ENCODE data around the gene ZC3HAV1. TPM values are rescaled to one million over a fixed set of nuclear protein-coding genes. Genes with fewer than 3 reads are reported as not detected.

ZC3HAV1 gene
- total and polyA plus RNA-seq, 2 of the 13 experiments (the other 11 are each of a cell fraction or from before 2014, with no cell fraction given): 12.7 to 23.7 TPM

GRCh38 chr7:139114585-139114984, 5.1 kb upstream of the ZC3HAV1 start (continued):
- TF ChIP-seq SRSF1 (optimal IDR thresholded peaks at IDR 0.05; ENCODE audit: low read depth, low read length) (no peak), SAFB2 (CRISPR knock-in tag; IDR thresholded peaks at IDR 0.05; ENCODE audit: borderline replicate concordance, low read depth) (no peak), NCOA2 (CRISPR knock-in tag; IDR thresholded peaks at IDR 0.05) (no peak), ZBTB2 (CRISPR knock-in tag; IDR thresholded peaks at IDR 0.05; ENCODE audit: low read depth) (no peak), ZNF891 (CRISPR knock-in tag; IDR thresholded peaks at IDR 0.05) (no peak), ZBTB39 (CRISPR knock-in tag; IDR thresholded peaks at IDR 0.05) (no peak), TAF15 (IDR thresholded peaks at IDR 0.05; ENCODE audit: low read depth, low read length, poor library complexity, severe bottlenecking) (no peak), NFE2L1 (CRISPR knock-in tag; IDR thresholded peaks at IDR 0.05; ENCODE audit: borderline replicate concordance) (no peak)

- TF ChIP-seq E2F1 (CRISPR knock-in tag; IDR thresholded peaks at IDR 0.05): no peak
These were observed 4.5 kb upstream of the ZC3HAV1 start for GRCh38 chr7:139114018-139114417.

More at GRCh38 chr7:139114018-139114417, 4.5 kb upstream of the ZC3HAV1 start:
- FAIRE-seq (no peak), DNase-seq (ENCODE audit: low spot score) (no peak), ATAC-seq (no peak)
- Histone ChIP-seq H3K36me3 (replicated peaks in 1 of 2; ENCODE audit: control insufficient read depth in 1 of 2, insufficient read depth in 2 of 2, low read length in 2 of 2) (no peaks in the 10 kb centered on the region), H2AFZ (ENCODE audit: low read length) (no peak overlapping the region), H3K9me3 (ENCODE audit: low read length) (no peaks in the 10 kb centered on the region), H4K20me1 (ENCODE audit: insufficient read depth, low read length) (no peaks in the 10 kb centered on the region), H3K79me2 (ENCODE audit: insufficient read depth, low read length) (no peaks in the 10 kb centered on the region), H3K9ac (ENCODE audit: insufficient read depth, low read depth, low read length) (no peak overlapping the region), H3K4me3 (replicated peaks in 1 of 3; ENCODE audit: insufficient read depth in 1 of 3, low read depth in 2 of 3, low read length in 3 of 3) (no peak overlapping the region), H3K4me1 (ENCODE audit: insufficient read depth, low read length) (peaks cover 74% of the 10 kb centered on the region), H3K4me2 (ENCODE audit: low read depth, low read length) (no peak overlapping the region), H3K27me3 (ENCODE audit: control insufficient read depth in 1 of 2, insufficient read depth in 2 of 2, low read length in 2 of 2) (no peaks in the 10 kb centered on the region; a peak in 1 of 5 replicates), H3K27ac (ENCODE audit: extremely low read length, insufficient read depth, low read length) (no peak overlapping the region)
- WGBS (ENCODE audit: low lambda C conversion rate): 87% methylated on average over 3 of the region's 3 CpGs
- intact Hi-C loops (cut with micrococcal nuclease; ENCODE audit: unreplicated experiment) (no loop called here), in situ Hi-C loops (cut with HindIII; ENCODE audit: extremely low pct_ligation_motif_present, low pct_unique_long_range_greater_than_20kb) (no loop called here)
- CTCF ChIA-PET (ENCODE audit: low intra/inter-chr PET ratio, low total read pairs): no interaction called here
- no TSS peak for BruUV-seq (replicated peaks)
- POLR2A ChIA-PET: no interaction called here
